Measurements from ENCODE around the gene CADPS.

CADPS gene

DNA sequence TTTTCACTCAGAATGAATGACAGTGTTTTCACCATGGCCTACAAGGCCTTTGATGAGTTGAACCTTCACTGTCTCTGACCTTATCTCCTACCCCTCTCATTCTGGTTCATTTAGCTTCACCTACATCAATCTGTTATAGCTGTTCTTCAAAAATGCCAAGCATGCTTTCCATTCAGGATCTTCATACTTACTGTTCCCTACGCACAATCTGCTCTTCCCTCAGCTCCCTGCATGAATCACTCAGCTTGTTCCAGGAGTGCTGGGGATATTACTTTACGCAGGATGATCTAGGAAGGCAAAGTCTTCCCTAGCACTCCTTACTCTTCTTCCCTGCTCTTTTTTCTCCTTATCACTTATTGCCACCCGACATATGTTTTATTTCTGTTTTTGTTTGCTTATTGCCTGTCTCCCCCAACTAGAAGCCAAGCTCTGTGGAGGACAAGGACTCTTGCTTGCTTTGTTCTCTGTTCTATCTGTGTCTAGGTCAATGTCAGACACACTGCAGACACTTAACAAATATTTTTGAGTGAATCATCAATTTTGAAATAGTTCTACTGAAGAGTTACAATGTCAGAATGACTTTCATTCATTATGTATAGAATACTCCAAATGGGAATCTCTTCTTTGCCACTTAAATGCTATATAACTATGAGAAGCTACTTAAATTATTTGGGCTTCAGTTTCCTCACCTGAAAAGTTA lies 263.5 kb downstream of the CADPS start:
- no peak for TF ChIP-seq CTCF (IDR thresholded peaks at IDR 0.05)

DNA sequence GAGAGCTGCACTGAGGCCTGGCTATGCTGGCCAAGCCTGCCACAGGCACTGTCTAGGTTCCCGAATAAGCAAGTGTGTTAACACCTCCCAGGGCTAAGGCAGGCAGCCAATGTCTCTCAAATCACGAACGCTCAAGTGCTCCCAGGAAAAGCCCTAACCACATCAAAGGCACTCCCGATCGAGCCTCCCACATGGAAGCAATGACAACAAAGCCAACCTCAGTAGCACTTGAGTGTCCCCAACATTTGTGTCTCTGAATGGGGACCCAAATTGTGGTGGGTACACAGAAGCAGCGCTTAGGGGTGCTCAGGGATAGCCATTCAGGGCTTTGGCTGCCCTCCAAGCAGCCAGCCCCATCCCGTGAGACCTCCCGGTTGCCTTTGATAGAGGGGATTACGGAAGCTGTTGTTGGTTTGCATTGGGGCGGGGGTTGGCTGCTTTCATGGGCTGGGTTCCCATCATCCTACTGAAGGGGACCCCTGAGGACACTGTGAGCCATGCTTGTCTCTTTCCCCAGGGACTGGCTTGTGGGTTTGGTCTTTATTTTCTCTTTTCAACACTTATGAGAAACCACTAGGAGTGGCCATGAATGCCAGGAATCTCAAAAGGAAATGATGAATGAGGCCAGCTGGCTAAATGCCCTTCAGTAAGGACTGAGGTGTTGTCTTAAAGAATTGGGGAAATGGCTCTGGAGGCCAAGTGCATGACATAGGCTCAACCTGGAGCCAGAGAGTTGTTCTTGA lies 267.8 kb downstream of the CADPS start:
- TF ChIP-seq CTCF (IDR thresholded peaks at IDR 0.05): no peak

DNA sequence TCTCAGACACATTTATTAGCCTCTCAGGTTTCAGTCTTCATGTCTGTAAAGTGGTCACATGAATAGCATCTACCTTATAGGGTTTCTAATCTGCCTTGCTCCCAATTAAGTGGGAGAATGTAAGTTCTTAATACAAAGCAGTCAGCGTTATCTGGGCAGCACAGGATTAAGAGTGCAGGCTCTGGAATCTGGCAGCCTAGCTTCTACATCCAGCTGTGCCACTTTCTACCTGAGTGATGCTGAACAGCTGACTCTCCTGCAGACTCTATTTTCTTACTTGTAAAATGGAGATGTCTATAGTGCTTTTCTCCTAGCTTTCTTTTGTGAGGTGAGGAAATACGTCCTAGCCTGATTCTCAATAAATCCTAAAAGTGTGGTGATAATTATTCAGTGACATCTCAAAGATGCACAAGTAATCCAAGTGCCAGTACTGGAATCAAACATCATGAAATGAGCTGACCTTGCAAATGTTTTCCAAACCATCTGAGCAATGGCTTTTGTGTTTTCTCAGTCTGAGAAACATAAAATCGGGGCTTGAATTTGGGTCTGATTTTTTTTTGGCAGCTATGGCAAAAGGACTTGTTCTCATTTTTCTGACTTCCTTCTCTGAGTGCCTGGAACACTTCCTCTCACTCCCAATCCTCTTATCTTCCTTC lies 269.7 kb downstream of the CADPS start:
- no peak for TF ChIP-seq CTCF (IDR thresholded peaks at IDR 0.05)

DNA sequence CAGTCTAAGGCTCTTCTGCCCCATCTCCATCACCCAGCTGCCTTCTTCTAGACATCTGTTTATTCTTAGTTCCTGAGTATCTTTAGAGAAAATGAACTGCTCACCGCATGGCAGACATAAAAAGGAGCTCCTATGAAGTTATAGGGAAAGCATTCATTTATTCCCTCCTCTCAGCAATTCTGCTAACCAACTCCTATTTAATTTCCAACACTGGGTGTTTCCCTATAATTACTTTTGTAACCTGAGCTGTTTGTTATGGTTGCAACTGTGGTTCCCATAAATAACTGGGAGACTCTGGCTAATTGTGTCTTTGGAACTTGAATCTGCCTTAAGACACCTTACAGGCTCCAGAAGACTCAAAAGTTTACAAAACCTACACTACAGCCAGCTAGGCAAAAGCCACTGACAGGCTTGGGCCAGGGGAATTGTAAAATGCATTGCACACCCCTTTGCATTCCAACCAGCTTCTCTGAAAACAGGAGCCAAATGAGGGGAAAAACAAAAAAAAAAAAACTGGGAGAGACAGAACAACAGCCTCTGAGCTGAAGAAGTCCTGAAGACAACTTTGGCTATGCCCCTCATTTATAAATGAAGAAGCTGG lies 270.4 kb downstream of the CADPS start:
- no peak for TF ChIP-seq CTCF (IDR thresholded peaks at IDR 0.05)

DNA sequence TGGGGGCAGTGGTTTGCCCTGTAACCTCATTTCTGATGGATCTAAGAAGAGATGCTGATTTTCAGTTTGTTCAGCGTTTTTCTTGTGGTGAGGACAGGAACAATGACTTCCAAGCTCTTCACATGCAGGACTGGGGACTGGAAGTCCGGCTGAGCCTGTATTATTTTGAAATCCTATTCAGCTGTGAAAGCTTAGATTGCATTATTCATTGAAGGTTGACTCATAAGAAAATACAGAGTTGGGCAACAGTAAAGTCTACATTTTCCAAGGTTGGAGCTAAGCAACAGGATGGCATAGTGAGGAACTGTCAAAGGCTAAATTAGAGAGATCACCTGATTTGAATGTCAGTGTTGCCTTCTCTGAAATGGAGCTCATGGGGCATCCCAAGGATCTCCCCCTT lies 270.9 kb downstream of the CADPS start:
- no peak for TF ChIP-seq CTCF (IDR thresholded peaks at IDR 0.05)

- TF ChIP-seq CTCF (IDR thresholded peaks at IDR 0.05): no peak
Measured at GRCh38 chr3:62602987-62603386, 272.2 kb downstream of the CADPS start.

- TF ChIP-seq CTCF (IDR thresholded peaks at IDR 0.05): no peak
Measured at GRCh38 chr3:62602129-62602770, 273.0 kb downstream of the CADPS start.
